K562 (cell line): ENCODE measurements around the gene SMAD1. TPM values are rescaled to one million over a fixed set of nuclear protein-coding genes. Genes with fewer than 3 reads are reported as not detected.

Experiments used
- ATAC-seq: fragments of 200-7000 bp; cut with Tn5 transposase; 3 replicates; pipeline ENCODE4 v1.9.1; 2020; ENCODE audit warnings: moderate library complexity
- BruUV-seq: library from RNA; stranded (reverse); fragments of 400-500 nt; replicated peaks from 2 replicates; lab custom pipeline; 2021; lab: Mats Ljungman, UMichigan
- CTCF ChIA-PET: fragments of 300-600 bp; formaldehyde crosslinking; extraction: SDS; loops from one replicate; lab custom pipeline; 2021; ENCODE audit warnings: low intra/inter-chr PET ratio; lab: Yijun Ruan, JAX
- POLR2A ChIA-PET: fragments of 300-600, 350-650 bp; sonication (Branson Sonifier 250); formaldehyde crosslinking; extraction: SDS; loops from one replicate; lab custom pipeline; 2021; ENCODE audit warnings: antibody characterized with exemption, inconsistent platforms; lab: Yijun Ruan, JAX
- DNase-seq, 4 experiments: peaks; one replicate each; pipeline versions ENCODE4 v3.0.0 to v3.0.0-alpha.2; 2011 to 2018; ENCODE audit warnings: low spot score in 3 of 4, mixed read lengths in 3 of 4; ENCODE audit errors: extremely low read depth in 1 of 4
- FAIRE-seq: peaks from 2 replicates; lab custom pipeline; 2011; peaks lifted over from hg19 to GRCh38; lab: Jason Lieb, UNC
- H2AFZ ChIP-seq: 2 replicates; pipeline ENCODE4 v1.6.0; 2011; ENCODE audit warnings: low read depth, low read length, control low read depth, inconsistent platforms
- H3K27ac ChIP-seq: fragments of 200-600 bp; 3 replicates; pipeline ENCODE4 v1.8.0; 2011; ENCODE audit warnings: low read depth, mild to moderate bottlenecking, control low read depth, inconsistent platforms, low read length, moderate library complexity, mixed read lengths; ENCODE audit errors: extremely low read depth
- H3K27me3 ChIP-seq, 2 experiments: fragments of 300-600 bp in 1 of 2; 2 replicates in 1 of 2; 3 replicates in 1 of 2; pipeline versions ENCODE4 v1.6.0 to v1.8.0; 2011; ENCODE audit warnings: inconsistent platforms in 2 of 2, low read length in 2 of 2, mild to moderate bottlenecking in 1 of 2, mixed read lengths in 1 of 2, moderate library complexity in 1 of 2; ENCODE audit not compliant: control insufficient read depth in 2 of 2, insufficient read depth in 2 of 2
- H3K36me3 ChIP-seq: fragments of 300-600 bp; 3 replicates; pipeline ENCODE4 v1.8.0; 2011; ENCODE audit warnings: mild to moderate bottlenecking, low read length, inconsistent platforms; ENCODE audit not compliant: control insufficient read depth, insufficient read depth
- H3K4me1 ChIP-seq, 2 experiments: fragments of 200-600 bp in 1 of 2; replicated peaks in 1 of 2; 2 replicates in 1 of 2; 3 replicates in 1 of 2; pipeline versions ENCODE4 v1.5.1 to v1.8.0; 2011; ENCODE audit warnings: inconsistent platforms in 2 of 2, low read length in 2 of 2, mild to moderate bottlenecking in 1 of 2, mixed read lengths in 1 of 2, moderate library complexity in 1 of 2; ENCODE audit not compliant: control insufficient read depth in 2 of 2, insufficient read depth in 2 of 2
- H3K4me2 ChIP-seq: 2 replicates; pipeline ENCODE4 v1.6.1; 2011; ENCODE audit warnings: low read length, control low read depth, inconsistent platforms, mixed read lengths; ENCODE audit not compliant: insufficient read depth
- H3K4me3 ChIP-seq: fragments of 200-600 bp; sonication (generic), shearing (Covaris generic); 2 replicates; pipeline ENCODE4 v1.5.1; 2016; ENCODE audit warnings: control low read depth, inconsistent platforms
- H3K79me2 ChIP-seq: fragments of 200-600 bp; 3 replicates; pipeline ENCODE4 v1.8.0; 2011; ENCODE audit warnings: low read length, inconsistent platforms; ENCODE audit not compliant: control insufficient read depth, insufficient read depth
- H3K9ac ChIP-seq, 2 experiments: 2 replicates each; pipeline versions ENCODE4 v1.6.0 to v1.6.1; 2011; ENCODE audit warnings: low read depth in 2 of 2, low read length in 2 of 2, control low read depth in 1 of 2, inconsistent platforms in 1 of 2, mild to moderate bottlenecking in 1 of 2, mixed read lengths in 1 of 2; ENCODE audit not compliant: insufficient read depth in 1 of 2
- H3K9me1 ChIP-seq: one replicate; pipeline ENCODE4 v1.6.0; 2011; ENCODE audit warnings: inconsistent platforms, mild to moderate bottlenecking, low read length, moderate library complexity; ENCODE audit not compliant: control insufficient read depth, insufficient read depth
- H3K9me3 ChIP-seq: replicated peaks from 2 replicates; pipeline ENCODE4 v1.5.1; 2011; ENCODE audit warnings: low read depth, low read length, inconsistent platforms; ENCODE audit not compliant: control insufficient read depth, insufficient read depth
- H4K20me1 ChIP-seq: replicated peaks from 2 replicates; pipeline ENCODE4 v1.6.1; 2011; ENCODE audit warnings: low read length, inconsistent platforms, mixed read lengths; ENCODE audit not compliant: control insufficient read depth, insufficient read depth
- GABPB1 ChIP-seq: sonication (generic); formaldehyde crosslinking; IDR thresholded peaks from 2 replicates; pipeline ENCODE4 v1.8.0; 2022; ENCODE audit warnings: mild to moderate bottlenecking, missing genetic modification reagents
- KAT2B ChIP-seq: IDR thresholded peaks from one replicate; pipeline ENCODE4 v1.6.1; 2012; ENCODE audit warnings: low read depth, mild to moderate bottlenecking, control low read depth, inconsistent platforms, low read length, moderate library complexity
- MCM2 ChIP-seq: fragments of 450-650 bp; IDR thresholded peaks from 2 replicates; pipeline ENCODE4 v1.6.1; 2017; ENCODE audit warnings: low read depth, mild to moderate bottlenecking
- PRPF4 ChIP-seq: fragments of 200-400 bp; formaldehyde crosslinking; IDR thresholded peaks from one replicate; pipeline ENCODE4 v1.6.1; 2017; ENCODE audit warnings: low read length, low read depth, mild to moderate bottlenecking; ENCODE audit not compliant: insufficient read depth, poor library complexity, severe bottlenecking
- PTTG1 ChIP-seq: fragments of 450-650 bp; IDR thresholded peaks from 2 replicates; pipeline ENCODE4 v1.6.1; 2016; ENCODE audit warnings: low read depth, mild to moderate bottlenecking, missing genetic modification characterization, missing compliant biosample characterization
- SMARCA4 ChIP-seq: fragments of 450-650 bp; IDR thresholded peaks from 2 replicates; pipeline ENCODE4 v1.6.1; 2016
- SPI1 ChIP-seq: IDR thresholded peaks from 2 replicates; pipeline ENCODE4 v1.6.1; 2011; ENCODE audit warnings: low read depth, low read length, control low read depth, borderline replicate concordance
- ZNF12 ChIP-seq: sonication (generic); formaldehyde crosslinking; IDR thresholded peaks from 2 replicates; pipeline ENCODE4 v1.4.0; 2020; ENCODE audit warnings: mild to moderate bottlenecking, missing genetic modification reagents
- WGBS: fragments of 100-300 bp; shearing (Covaris generic); methylation state at CpG from one replicate; pipeline ENCODE4 v1.1.6; 2016; ENCODE audit warnings: low coverage, mixed read lengths; ENCODE audit not compliant: insufficient coverage; ENCODE audit errors: missing lambda C conversion rate; 5-methylcytosine and 5-hydroxymethylcytosine counted together
- in situ Hi-C: fragments of 300-500 bp; cut with MboI; formaldehyde crosslinking; loops from 4 replicates; pipeline ENCODE4 v1.15.0; 2018; ENCODE audit warnings: inconsistent platforms, mixed read lengths
- intact Hi-C: fragments of 100-400 bp; cut with micrococcal nuclease; formaldehyde crosslinking; loops from 2 replicates; pipeline ENCODE4 v1.14.2; 2022
- polyA plus RNA-seq, 8 experiments: library from polyadenylated mRNA; depleted of rRNA in 4 of 8; stranded (reverse) in 5 of 8; unstranded in 3 of 8; fragments of >200 nt; fragmentation: Nextera tagmentation in 2 of 8; fragmentation: Illumina TruSeq in 1 of 8; extraction: Ambion mirVana in 2 of 8; extraction: Trizol in 1 of 8; gene quantifications; 2 replicates each; pipeline versions ENCODE4 v1.2.1 to v1.2.3, GENCODE V29; 2011 to 2014; ENCODE audit warnings: inconsistent platforms in 1 of 8, missing spikeins in 1 of 8
- total RNA-seq, 7 experiments: library from RNA; depleted of rRNA in 6 of 7; stranded (reverse); fragments of >200 nt in 6 of 7; fragmentation: Illumina TruSeq in 2 of 7; extraction: Trizol in 2 of 7; gene quantifications; 2 replicates each; pipeline versions ENCODE4 v1.2.1 to v1.2.3, GENCODE V29; 2011 to 2021; ENCODE audit warnings: low replicate concordance in 1 of 7
- TF ChIP-seq, protein P1 (sequence below): IDR thresholded peaks from 2 replicates; pipeline ENCODE4 v1.6.1; 2012; ENCODE audit warnings: low read depth, low read length, improper control_type of control experiment, borderline replicate concordance
- TF ChIP-seq, protein P2 (sequence below): fragments of 250-450 bp; sonication (Bioruptor Pico); IDR thresholded peaks from 2 replicates; pipeline ENCODE4 v1.8.0; 2021; ENCODE audit warnings: moderate library complexity, mild to moderate bottlenecking, inconsistent platforms
- TF ChIP-seq, protein P3 (sequence below): fragments of 250-450 bp; sonication (Bioruptor Pico); IDR thresholded peaks from 2 replicates; pipeline ENCODE4 v1.4.0; 2020; ENCODE audit warnings: borderline replicate concordance

Gene SMAD1
- total and polyA plus RNA-seq, 9 of the 15 experiments (the other 6 are each of a cell fraction or from before 2014, with no cell fraction given), result 0.05 to 0.54 (median 0.21) TPM; not detected in 3

DNA sequence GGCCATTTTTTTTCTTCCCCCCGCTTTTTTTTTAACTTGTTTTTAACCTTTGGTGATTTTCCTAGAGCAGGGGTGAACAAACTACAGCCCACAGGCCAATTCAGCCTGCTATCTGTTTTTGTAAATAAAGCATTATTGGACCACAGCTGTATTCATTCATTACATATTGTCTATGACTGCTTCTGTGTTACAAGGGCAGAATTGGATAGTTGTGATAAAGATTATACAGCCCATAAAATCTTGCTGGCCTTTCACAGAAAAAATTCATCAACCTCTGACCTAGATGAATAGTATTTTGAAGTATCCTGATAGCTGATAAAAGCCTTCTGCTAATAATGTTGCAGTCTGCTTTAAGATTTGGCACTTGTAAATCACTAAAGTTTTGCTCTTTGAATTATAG is 63.4 kb downstream of the SMAD1 start:
- intact Hi-C loops, result no loop called here
- Histone ChIP-seq H3K9ac (no peak overlapping the region), H3K27me3 (no peaks in the 10 kb centered on the region), H4K20me1 (no peaks in the 10 kb centered on the region), H3K9me1 (no peaks in the 10 kb centered on the region), H3K79me2 (no peaks in the 10 kb centered on the region), H3K4me2 (no peak overlapping the region), H3K27ac (no peak overlapping the region), H3K9me3 (no peaks in the 10 kb centered on the region), H3K4me3 (no peak overlapping the region), H2AFZ (no peak overlapping the region), H3K4me1 (no peaks in the 10 kb centered on the region), H3K36me3 (no peaks in the 10 kb centered on the region)
- ATAC-seq (no peak), FAIRE-seq (no peak), DNase-seq (no peak)
- ChIA-PET POLR2A (interaction anchor here (0.8 kb wide), 1 partner anchor 256 kb away, joined by 3 read pairs; no protein-coding TSS in a partner anchor), CTCF (no interaction called here)
- in situ Hi-C loops, result no loop called here
- TF ChIP-seq, protein P1, sequence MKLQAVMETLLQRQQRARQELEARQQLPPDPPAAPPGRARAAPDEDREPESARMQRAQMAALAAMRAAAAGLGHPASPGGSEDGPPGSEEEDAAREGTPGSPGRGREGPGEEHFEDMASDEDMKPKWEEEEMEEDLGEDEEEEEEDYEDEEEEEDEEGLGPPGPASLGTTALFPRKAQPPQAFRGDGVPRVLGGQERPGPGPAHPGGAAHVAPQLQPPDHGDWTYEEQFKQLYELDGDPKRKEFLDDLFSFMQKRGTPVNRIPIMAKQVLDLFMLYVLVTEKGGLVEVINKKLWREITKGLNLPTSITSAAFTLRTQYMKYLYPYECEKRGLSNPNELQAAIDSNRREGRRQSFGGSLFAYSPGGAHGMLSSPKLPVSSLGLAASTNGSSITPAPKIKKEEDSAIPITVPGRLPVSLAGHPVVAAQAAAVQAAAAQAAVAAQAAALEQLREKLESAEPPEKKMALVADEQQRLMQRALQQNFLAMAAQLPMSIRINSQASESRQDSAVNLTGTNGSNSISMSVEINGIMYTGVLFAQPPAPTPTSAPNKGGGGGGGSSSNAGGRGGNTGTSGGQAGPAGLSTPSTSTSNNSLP, result no peak
- TF ChIP-seq GABPB1 (CRISPR knock-in tag), result no peak
- BruUV-seq, result no TSS peak
- 0% methylated on average over 1 of the region's 1 CpG for WGBS

DNA sequence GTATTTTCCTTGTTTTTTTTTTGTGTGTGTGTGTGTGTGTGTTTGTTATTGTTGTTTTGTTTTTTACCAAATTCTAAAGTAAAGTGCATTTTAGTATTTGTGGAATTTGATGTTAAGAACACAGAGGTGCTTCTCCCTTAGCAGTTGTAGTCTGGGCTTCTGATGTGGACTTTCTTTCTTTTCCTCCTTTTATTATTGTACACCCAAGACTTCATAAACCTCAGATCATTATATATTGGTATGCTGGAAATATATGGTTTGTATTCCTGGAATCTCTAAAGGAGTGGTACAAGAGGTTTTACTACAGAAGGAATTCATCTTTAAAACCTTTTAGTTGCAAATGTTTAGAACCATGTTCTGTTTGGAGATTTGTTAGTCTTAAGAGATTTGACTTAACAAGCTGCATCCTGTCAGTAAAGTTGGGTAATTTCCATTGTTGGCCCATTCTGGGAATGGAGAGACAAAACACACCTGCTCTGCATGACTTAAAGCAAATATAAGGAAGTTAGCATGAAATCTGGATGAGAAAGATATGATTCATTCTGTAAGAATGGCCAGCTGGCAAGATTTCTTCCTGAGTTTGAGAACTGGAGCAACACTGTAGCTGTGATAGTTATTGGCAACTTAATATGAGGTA is 64.0 kb downstream of the SMAD1 start:
- no peak overlapping the region for H3K9ac ChIP-seq
- H3K4me2 ChIP-seq, result no peak overlapping the region
- CTCF ChIA-PET, result no interaction called here
- H3K9me1 ChIP-seq, result no peaks in the 10 kb centered on the region
- in situ Hi-C loops, result no loop called here
- POLR2A ChIA-PET, result no interaction called here
- H4K20me1 ChIP-seq, result no peaks in the 10 kb centered on the region
- no peak overlapping the region for H2AFZ ChIP-seq
- no peaks in the 10 kb centered on the region for H3K36me3 ChIP-seq
- intact Hi-C loops, result no loop called here
- DNase-seq (no peak), ATAC-seq (no peak), FAIRE-seq (no peak)
- no peaks in the 10 kb centered on the region for H3K79me2 ChIP-seq
- H3K9me3 ChIP-seq, result no peaks in the 10 kb centered on the region
- no TSS peak for BruUV-seq
- no peaks in the 10 kb centered on the region for H3K4me1 ChIP-seq
- no peaks in the 10 kb centered on the region for H3K27me3 ChIP-seq
- no peak overlapping the region for H3K4me3 ChIP-seq
- no peak overlapping the region for H3K27ac ChIP-seq
- no peak for TF ChIP-seq SPI1
- TF ChIP-seq ZNF12, result no peak
- no peak for TF ChIP-seq MCM2
- TF ChIP-seq, protein P2, sequence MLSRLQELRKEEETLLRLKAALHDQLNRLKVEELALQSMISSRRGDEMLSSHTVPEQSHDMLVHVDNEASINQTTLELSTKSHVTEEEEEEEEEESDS (CRISPR knock-in tag), result no peak
- TF ChIP-seq PRPF4, result no peak
- TF ChIP-seq, protein P3, sequence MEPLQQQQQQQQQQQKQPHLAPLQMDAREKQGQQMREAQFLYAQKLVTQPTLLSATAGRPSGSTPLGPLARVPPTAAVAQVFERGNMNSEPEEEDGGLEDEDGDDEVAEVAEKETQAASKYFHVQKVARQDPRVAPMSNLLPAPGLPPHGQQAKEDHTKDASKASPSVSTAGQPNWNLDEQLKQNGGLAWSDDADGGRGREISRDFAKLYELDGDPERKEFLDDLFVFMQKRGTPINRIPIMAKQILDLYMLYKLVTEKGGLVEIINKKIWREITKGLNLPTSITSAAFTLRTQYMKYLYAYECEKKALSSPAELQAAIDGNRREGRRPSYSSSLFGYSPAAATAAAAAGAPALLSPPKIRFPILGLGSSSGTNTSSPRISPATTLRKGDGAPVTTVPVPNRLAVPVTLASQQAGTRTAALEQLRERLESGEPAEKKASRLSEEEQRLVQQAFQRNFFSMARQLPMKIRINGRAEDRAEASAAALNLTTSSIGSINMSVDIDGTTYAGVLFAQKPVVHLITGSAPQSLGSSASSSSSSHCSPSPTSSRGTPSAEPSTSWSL (CRISPR knock-in tag), result no peak
- no peak for TF ChIP-seq SMARCA4
- TF ChIP-seq KAT2B, result no peak
- no peak for TF ChIP-seq PTTG1 (tag)
